Stomach (tissue), 4 donors: ENCODE measurements around the gene TTC3.

Experiments
- CTCF ChIP-seq, 7 experiments: fragments of 450-650 bp in 4 of 7; fragments of 200-600 bp in 3 of 7; sonication (generic) in 3 of 7; IDR thresholded peaks; one replicate each; pipeline ENCODE4 v1.5.1; 2016 to 2019; ENCODE audit warnings: antibody characterized with exemption in 7 of 7, control low read depth in 2 of 7, mild to moderate bottlenecking in 1 of 7
- POLR2A ChIP-seq, 4 donors: fragments of 450-650 bp; IDR thresholded peaks; one replicate each; pipeline ENCODE4 v1.6.1; 2016; ENCODE audit warnings: antibody characterized with exemption in 4 of 4, control low read depth in 2 of 4, mild to moderate bottlenecking in 1 of 4, moderate library complexity in 1 of 4

DNA sequence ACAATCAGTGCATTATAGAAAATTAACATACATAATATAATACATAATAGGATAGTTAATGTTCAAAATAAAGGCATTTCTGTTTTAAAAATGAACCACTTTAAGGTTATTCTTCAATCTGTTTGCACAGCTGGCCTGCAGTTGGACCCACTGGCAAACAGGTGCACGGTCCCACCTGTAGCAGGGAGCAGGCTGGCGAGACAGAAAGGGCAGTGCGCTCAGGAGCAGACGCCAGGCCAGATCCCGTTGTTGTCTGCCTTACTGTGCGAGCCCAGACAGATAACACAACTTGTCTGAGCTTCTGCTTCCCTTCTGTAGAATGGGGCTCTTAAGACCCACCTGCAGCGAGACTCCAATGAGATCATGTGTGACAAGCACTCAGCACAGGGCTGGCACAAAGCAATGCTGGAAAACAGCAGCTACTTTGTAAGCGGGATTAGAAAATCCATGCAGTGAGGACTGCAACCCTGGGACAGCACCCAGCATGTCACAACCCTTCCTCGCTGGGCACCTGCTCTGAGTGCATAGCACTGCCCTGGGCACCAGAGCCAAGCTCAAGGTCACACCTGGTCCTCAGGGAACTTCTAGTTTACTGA is 160.6 kb downstream of the TTC3 start:
- TF ChIP-seq POLR2A (IDR thresholded peaks at IDR 0.05), result no peak
- no peak for TF ChIP-seq CTCF (IDR thresholded peaks at IDR 0.05)
